Body of pancreas (tissue), 4 donors: Measurements from ENCODE around the gene GNPTG.

ENCODE experiments used
- CTCF ChIP-seq, 7 experiments: fragments of 450-650 bp in 4 of 7; fragments of 200-600 bp in 3 of 7; sonication (generic) in 3 of 7; IDR thresholded peaks; one replicate each; pipeline ENCODE4 v1.5.1; 2016 to 2019; ENCODE audit warnings: antibody characterized with exemption in 7 of 7
- POLR2A ChIP-seq, 3 donors: fragments of 450-650 bp; IDR thresholded peaks; one replicate each; pipeline ENCODE4 v1.6.1; 2016; ENCODE audit warnings: antibody characterized with exemption in 3 of 3, mild to moderate bottlenecking in 2 of 3

- no peak for TF ChIP-seq CTCF (IDR thresholded peaks at IDR 0.05)
- no peak for TF ChIP-seq POLR2A (IDR thresholded peaks at IDR 0.05)
These were observed 12.8 kb downstream of the GNPTG start for GRCh38 chr16:1364510-1364909.
